ENCODE data around the gene AP3M1.

AP3M1 gene

DNA sequence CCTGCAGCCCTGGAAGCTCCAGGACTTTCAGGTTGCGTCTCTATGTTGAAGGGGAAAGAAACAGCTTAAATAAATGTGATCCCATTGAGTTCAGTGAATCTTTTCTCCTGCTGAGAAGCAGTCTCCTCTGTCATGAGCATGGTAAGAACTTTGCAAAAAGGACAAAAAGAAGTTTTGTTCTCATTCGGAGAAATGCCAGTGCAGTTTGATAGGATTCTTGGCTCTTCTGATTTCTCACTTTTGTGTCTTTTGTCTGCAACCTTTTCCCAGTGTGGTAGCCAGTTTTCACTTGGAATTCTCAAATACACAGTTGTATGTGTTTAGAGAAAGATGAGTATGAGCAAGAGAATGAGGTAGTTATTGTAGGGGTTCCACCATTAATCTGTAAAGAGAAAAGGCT is 64.3 kb downstream of the AP3M1 start:
- DNase-seq (ENCODE audit: low read depth), result no peak
- no peak overlapping the region for H3K4me3 ChIP-seq (ENCODE audit: low read depth, low read length)

DNA sequence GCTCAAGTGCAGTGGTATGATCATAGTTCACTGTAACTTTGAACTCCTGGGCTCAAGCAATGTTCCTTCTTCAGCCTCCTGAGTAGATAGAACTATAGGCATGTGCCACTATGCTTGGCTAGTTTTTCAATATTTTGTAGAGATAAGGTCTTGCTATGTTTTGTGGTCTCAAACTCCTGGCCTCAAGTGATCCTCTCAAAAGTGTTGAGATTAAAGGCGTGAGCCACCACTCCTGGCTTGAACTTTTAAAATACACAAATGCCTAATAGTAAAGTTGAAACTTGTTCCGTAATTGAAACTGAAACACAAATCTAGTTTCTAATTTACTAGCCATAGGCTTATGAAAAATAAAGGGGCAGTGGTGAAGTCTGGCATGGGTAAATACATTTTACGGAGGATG is 65.7 kb downstream of the AP3M1 start:
- DNase-seq (ENCODE audit: low read depth), result no peak
- no peak overlapping the region for H3K4me3 ChIP-seq (ENCODE audit: low read depth, low read length)

DNA sequence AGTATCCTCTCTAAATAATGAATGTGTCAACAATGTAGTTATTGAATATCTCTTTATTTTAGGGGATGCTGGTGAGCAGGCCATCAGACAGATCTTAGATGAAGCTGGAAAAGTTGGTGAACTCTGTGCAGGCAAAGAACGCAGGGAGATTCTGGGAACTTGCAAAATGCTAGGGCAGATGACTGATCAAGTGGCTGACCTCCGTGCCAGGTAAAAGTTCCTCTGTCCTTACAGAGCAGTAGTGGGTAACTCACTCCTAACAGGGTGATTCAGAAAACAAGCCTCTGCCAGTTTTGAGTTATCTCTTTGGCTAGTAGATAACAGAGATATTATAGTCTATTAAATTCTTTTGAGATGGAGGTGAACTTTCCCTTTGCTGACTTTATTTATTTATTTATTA is 67.3 kb downstream of the AP3M1 start:
- H3K4me3 ChIP-seq (ENCODE audit: low read depth, low read length), result no peak overlapping the region
- DNase-seq (ENCODE audit: low read depth), result no peak

DNA sequence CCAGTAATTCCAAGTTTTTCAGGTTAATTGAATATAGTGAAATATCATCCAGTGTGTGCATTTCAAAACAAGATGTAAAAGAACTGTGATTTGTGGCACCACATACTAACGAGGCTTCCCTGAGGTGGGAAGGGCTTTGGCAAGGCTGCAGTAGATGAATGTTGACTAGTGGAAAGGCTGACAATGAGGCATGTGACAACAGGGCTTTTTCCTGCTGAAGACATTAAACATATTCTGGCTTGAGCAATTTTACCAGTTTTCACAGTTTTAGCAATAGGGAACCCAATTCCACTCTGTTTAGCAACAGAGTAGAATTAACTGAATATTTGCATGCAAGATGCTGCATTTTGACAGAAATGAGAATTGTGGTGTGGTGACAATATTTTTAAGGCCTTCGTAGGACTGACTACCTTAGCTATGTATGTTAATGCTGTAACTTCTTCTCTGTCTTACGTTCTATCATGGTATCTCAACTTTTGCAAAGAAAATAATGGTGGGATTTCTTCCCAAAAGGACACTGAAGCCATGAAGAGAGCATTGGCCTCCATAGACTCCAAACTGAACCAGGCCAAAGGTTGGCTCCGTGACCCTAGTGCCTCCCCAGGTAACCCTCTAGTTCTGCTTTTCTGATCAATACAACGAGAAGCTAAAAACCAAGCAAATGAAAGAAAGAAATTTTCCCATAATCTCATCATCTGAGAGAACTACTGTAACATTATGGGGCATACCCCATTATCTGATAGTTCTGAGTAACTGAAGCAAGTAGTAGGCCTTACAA is 68.5 kb downstream of the AP3M1 start:
- no peak overlapping the region for H3K4me3 ChIP-seq (ENCODE audit: low read depth, low read length)
- DNase-seq (ENCODE audit: low read depth), result no peak

DNA sequence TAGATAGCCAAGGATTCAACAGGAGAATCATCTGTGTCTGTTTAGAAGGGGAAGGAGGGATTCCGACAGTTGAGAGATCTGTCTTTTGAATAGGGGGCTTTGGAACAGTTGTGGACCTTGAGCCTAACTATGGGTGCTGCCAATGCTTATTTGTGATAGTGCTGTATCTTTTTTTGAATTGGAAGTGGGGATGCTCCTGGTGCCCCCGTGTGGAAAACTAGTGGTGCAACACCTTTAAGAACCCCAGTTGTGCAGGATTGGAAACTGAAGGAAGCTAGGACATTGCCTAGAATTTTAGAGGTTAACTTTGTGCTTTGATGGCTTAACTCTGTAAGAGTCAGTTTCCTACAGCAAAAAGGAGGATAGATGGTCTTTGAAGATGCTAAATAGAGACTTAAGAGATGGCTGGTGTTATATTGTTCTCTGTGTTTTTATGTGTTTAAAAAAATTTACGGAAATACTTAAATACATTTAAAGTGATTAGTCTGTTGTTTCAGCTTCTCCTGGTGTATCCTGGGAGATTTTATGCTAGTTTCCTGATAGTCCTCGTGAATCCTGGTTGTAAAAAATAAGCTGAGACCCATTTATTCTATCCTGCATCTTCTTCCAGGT is 69.3 kb downstream of the AP3M1 start:
- no peak overlapping the region for H3K4me3 ChIP-seq (ENCODE audit: low read depth, low read length)
- no peak for DNase-seq (ENCODE audit: low read depth)

DNA sequence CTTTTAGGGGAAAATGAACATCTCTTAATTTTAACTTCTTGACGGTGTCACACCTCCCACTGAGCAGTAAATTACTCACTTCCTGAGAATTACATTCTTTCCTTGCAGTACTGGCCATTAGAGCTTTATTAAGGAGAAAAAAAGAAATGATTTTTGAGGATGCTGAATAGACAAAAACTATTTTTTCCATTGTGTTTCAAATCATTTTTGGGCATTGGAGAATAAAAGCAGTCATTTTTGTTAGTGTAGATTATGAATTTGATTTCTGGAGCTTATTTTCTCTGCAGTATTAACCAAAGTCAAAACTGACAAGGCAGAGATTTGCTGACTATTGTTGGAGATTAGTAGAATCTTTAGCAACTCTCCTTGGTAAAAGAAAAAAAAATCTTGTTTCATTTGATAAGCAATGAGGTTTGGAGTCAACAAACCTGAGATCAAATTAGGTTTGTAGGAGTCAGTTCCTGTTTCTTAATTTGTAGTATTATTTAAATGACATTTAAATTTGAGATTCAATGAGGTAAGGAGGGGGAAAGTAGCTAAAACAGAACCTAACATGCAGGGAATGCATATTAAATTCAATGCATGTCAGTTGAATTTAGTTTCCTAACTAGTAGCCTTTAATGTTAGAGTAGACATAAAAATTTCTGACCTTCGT is 70.6 kb downstream of the AP3M1 start:
- DNase-seq (ENCODE audit: low read depth), result no peak
- no peak overlapping the region for H3K4me3 ChIP-seq (ENCODE audit: low read depth, low read length)

DNA sequence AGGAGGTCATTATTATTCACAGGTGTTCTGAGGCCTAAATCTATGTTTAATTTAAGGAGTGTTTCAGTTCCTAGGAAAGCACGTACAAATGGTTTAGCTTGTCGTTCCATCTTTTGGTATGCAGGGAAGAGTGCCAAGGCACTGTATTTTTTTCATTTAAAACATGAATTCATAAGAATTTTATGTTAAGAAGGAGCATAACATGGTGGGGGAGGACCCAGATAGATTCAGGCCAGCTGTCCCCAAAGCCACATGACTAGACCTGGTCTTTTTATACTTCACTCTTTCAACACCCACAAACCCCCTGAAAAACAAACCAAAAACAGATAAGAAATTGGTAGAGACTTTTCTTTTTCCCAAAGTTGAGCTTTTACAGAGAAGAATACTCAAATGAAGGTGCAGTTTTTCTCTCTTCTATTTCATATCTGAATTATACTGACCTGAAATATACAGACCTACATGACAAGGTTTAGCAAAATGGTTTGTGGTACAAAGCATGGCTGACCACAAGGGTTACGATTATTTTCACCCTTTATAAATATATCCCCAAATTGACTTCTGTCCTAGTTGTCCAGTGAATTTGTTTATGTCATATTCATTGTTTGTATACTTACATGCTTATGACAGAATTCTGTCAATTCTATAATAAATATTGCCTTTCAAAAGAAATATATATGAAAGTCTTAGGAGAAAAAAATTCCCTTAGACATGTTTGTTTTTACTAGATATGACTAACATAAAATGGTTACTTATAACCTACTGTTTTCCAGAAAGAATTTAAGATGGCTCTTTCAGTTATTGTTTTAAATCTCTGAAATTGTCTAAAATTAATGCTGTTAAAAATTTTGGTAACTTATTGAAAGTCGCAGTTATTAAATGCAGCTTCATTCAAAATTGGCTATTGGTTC is 71.3 kb downstream of the AP3M1 start:
- no peak overlapping the region for H3K4me3 ChIP-seq (ENCODE audit: low read depth, low read length)
- DNase-seq (ENCODE audit: low read depth), result no peak

DNA sequence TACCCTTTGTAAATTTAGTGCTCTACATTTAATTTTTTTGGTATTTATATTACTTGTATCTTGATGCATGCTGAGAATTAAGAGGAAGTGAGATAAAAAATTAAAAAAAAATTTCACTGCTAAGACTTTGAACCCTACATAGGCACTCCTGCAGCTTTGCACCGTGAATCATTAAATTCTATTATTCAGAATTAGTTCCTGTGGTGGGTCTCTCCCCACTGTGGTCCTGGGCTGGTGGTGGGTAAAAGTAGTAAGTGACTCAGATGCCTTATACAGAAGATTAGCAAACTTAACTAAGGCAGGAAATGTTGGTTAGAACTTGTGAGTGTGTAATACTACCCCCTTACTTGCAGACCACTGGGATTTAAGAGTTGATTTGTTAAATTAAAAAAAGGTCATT is 72.6 kb downstream of the AP3M1 start:
- DNase-seq (ENCODE audit: low read depth), result no peak
- H3K4me3 ChIP-seq (ENCODE audit: low read depth, low read length), result no peak overlapping the region

DNA sequence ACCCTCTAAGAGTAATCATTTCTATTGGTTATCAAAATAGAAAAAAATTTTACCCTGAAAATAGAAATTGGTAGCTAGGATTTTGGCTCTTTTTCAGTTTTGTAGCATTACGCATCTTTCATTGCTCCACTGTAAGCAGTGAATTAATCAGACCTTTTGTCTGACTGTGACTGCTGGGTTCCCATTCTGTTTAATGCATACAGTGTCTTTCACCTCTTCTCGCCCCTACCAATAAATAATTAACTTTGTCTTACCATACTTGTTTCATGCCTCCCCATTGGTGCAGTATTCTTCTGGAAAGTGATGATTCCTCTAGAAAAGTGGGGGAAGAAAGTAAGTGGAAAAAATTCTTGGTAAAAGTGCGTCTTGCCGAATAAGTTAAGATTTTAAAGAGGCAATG is 73.2 kb downstream of the AP3M1 start:
- no peak for DNase-seq (ENCODE audit: low read depth)
- no peak overlapping the region for H3K4me3 ChIP-seq (ENCODE audit: low read depth, low read length)

DNA sequence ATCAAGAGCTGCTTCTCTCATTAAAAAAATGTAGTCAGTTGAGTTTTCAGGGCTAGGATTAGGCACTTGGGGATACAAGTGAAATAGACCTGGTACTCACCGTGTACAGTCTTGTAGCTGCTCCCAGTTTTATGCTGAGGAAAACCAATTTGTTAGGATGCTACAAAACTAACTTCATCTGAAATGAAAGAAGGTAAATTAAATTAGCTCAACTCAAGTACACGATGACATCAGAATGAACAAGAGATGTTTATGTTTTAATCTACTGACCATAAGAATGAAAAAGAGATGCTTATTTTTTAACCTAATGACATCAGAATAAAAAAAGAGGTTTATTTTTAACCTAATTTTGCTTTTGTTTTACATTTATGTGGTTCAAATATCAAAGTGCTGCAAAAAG is 73.7 kb downstream of the AP3M1 start:
- H3K4me3 ChIP-seq (ENCODE audit: low read depth, low read length), result no peak overlapping the region
- no peak for DNase-seq (ENCODE audit: low read depth)

DNA sequence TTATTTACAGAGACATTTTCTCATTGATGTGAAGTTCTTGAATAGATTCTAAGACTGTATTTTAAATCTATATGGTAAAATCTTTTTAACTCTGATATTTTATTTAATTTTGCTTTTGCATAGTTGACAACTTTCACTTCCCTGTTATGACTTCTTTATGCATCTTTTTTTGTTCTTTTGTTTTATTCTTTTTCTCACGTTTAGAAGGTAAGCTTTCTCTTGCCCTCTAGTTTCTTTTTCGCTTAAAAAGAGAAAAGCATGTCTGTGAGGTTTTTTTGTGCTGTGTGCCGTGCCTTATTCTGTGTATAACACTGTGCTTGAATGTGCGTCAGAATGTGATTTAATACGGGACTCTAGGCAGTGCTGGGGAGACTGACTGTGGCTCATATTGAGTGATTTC is 74.7 kb downstream of the AP3M1 start:
- DNase-seq (ENCODE audit: low read depth), result no peak
- no peak overlapping the region for H3K4me3 ChIP-seq (ENCODE audit: low read depth, low read length)

DNA sequence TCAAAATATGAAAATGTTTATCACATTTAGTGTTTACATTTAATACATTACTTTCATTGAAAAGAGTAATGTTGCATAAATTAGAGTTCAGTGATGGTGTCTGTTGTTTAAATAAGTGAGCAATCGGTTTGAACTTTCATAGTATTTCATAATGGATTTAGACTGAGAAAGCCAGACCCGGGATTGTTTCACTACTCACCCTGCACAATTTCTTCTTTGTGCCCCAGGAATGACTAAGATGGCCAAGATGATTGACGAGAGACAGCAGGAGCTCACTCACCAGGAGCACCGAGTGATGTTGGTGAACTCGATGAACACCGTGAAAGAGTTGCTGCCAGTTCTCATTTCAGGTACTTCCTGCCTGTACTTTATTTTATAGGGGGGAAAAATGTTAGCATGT is 78.1 kb downstream of the AP3M1 start:
- DNase-seq (ENCODE audit: low read depth), result no peak
- no peak overlapping the region for H3K4me3 ChIP-seq (ENCODE audit: low read depth, low read length)

DNA sequence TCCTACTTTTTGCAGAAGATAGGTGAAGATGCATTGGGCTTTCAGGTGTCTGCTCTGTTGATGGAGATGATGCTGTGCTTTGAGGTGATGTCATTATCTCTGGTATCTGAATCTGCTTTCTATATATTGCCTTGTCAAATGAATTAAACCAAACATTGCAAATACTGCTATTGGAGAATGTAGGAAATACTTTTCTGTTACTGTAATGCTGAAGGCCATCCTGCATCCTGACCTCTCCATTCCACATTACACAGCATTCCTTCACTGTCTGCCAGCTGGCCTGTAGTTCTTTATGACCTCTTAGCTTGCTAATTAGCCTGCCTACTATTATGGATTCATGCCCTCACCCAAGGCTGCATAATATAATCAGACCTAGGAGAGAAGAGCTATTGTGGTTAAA is 79.5 kb downstream of the AP3M1 start:
- no peak overlapping the region for H3K4me3 ChIP-seq (ENCODE audit: low read depth, low read length)
- no peak for DNase-seq (ENCODE audit: low read depth)
